ENCODE data around the gene PRLH. TPM values are rescaled to one million over a fixed set of nuclear protein-coding genes. Genes with fewer than 3 reads are reported as not detected.
"Not testable (repeated sequence)": the region's sequence is repeated elsewhere in the genome, so short reads cannot be mapped to it uniquely, and the experiment has no call there.

Gene PRLH
- total RNA-seq, 1 donor from 2014 or later = not detected

- no peak for DNase-seq
Observed at GRCh38 chr2:237583385-237584295, 17.3 kb downstream of the PRLH start.

DNA sequence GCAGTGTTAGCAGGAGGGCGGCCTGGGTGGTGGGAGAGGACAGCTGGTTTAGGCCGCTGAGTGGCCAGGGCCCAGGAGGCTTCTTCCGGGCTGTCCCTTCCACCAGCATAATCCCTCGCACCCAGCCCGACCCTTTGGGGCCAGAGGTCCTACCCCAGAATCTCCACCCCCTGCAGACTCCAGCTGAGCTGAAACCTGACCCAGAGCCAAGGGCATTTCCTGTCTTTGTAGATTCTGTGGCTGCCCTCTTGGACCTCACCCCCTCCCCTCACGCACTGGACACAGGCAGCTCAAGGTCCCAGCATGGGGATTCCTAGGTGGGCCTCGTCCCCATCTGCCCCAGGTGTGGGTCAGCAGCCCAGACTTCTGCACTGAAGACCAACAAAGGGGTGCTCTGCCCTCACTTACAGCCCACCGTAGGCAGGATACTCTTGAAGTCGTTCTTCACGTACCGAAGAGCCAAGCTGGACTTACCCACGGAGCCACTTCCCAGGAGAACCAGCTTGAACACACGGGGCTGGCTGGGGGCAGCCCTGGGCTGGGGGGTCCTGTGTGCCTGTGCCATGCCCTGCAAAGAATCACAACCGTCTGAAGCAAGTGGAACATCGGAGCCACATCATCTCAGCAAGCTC is 19.3 kb downstream of the PRLH start:
- DNase-seq = no peak

DNA sequence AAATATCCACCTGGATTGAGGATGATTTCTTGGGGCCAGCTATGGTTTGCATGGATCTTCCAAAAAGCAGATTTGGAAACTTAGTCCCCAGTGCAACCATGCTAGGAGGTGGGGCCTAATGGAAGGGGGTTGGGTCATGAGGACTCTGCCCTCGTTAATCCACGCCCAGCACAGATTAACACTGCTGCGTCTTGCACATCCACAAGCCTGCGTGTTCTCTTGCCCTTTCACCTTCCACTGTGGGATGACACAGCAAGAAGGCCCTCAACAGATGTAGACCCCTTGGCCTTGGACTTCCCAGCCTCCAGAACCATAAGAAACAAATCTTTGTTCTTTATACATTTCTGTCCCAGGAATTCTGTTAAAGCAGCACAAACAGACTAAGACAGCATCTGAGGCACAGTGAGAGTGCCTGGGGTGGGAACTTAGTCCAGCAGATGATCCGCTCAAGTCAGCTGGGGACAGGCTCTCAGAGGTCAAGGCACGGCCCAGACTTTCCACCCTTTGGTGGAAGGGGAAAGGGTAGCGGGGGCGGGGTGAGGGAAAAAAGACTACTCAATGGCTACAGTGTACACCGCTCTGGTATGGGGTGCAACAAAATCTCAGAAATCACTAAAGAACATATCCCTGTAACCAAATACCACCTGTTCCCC is 21.8 kb downstream of the PRLH start:
- DNase-seq = no peak

DNA sequence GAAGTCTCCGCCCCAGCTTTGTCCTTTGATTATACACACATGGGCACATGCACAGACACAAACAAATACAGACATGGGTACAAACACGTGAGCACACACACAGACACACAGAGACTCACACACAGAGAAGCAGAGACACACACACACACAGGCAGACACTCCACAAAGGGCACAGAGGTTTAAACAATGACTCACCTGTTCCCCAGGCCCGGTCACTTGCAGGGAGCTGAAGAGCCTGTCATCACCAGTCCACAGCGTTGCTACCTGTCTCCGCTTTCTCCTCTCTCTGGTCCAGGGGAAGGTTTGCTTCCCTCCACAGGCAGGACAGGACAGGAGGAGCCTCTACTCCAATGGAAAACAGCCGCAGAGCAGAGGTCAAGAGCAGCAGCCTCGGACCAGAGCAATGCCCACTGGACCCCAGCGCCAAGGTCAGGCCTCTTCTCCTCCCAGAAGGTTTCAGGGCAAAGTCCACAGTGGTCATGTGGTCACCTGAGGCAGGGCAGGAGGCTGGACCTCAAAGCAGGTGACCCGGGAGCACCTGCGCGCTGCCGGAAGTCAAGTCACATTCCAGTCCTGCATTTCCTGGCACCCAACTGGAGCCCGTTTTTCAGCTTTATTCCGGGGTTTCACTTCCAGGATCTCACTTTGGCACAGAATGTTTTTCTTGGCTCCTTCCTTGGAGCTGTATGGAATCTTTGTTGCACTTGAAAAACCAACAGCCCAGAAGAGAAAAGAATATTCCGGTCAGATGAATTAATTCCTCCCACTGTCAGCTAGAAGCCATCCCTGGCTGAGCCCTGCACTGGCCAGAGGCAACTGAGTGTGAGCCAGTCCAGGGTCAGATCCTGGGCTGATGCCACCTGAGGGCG is 24.1 kb downstream of the PRLH start, which contains the start of gene RAB17:
Gene RAB17, minus strand, starts transcription at position 463 of the 869 bp plus-strand sequence. CDS start 4,580 bp downstream, outside the sequence.
- no peak for DNase-seq

DNA sequence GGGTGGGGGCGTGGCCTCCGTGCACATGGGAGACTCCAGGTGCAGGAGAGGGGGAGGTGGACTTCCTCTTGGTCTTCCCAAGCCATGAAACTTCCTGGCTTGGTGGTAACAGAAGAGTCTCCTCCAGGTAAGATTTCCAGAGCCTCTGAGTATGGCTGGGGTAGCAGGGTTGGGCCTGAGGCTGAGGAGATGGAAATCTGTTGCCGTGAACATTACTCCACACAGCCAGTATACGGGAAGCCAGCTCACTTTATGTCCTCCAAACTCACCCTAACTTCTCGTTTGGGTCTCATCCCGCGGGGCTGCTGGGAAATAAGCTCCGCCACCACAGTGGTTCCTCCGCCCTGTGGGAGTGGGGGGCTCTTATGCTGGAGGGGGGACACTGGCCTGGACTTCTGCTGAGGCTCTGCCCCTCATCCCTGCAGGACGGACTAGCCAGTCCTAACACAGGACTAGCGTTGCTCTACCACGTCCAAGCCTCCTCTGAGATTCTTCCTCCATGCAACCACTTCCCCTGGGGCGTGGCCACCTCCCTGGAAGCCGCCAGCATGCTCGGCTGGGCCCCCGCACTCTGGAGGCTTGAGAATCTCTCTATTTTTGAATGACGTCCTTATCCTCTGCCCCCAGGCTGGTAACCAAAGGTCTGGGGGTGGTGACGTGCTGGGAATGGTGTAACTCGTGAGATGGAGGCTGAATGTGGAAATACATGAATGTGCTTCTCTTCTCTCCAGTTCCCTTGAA is 24.9 kb downstream of the PRLH start:
- no peak for DNase-seq

- DNase-seq = no peak
Observed at GRCh38 chr2:237592425-237592980, 26.1 kb downstream of the PRLH start.

DNA sequence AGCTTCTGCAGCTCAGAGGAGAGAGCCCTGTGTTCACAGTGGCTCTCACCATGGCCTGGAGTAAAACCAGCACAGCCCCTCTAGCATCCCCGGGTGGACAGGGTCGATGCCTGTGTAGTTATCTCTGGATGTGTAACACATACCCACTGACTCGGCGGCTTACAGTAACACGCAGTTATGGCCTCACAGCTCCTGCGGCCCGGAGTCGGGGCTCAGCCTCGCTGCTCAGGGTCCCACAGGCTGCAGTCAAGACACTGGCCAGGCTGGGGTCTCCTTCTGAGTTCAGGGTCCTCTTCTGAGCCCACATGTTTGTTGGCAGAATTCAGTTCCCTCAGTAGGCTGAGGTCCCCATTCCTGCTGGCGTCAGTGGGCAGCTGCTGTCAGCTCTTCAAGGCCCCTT is 26.7 kb downstream of the PRLH start:
- DNase-seq = no peak

- DNase-seq = no peak
Observed at GRCh38 chr2:237593596-237594320, 27.4 kb downstream of the PRLH start.

- DNase-seq = no peak
Observed at GRCh38 chr2:237594514-237594871, 28.1 kb downstream of the PRLH start.

- DNase-seq = not testable (repeated sequence)
Observed at GRCh38 chr2:237595829-237596519, 29.6 kb downstream of the PRLH start.

DNA sequence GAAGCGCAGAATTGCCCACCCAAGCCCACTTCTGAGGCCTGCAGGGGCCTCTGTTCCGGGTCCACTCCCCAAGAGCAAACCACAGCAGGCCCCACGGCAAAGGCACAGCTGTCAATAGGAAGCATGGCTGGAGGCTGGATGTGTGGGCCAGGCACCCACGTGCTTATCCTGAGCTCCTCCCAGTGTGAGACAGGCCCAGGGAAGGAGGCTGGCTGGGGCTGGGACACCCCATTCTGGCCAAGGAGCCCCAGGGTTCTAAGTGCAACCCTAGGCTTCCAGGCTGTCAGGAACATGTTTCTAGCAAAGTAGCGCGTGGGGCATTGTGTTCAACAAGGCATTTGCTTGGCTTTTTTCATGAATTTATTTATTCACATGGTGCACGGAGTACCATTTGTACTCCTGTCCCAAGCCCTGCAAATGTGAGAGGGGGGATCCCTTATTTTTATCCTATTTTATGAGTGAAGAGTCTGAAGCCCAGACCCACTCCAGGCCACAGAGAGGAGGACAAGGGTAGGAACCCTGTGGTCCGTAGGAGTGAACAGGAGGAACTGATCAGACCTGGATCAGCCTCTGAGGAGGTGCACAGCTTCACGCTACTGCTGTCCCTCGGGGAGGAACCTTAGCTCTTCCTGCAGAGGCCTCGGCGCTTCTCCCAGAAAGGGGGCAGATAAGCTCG is 30.3 kb downstream of the PRLH start:
- DNase-seq = no peak

GRCh38 chr2:237597196-237598145 is 31.1 kb downstream of the PRLH start:
- DNase-seq = no peak

DNA sequence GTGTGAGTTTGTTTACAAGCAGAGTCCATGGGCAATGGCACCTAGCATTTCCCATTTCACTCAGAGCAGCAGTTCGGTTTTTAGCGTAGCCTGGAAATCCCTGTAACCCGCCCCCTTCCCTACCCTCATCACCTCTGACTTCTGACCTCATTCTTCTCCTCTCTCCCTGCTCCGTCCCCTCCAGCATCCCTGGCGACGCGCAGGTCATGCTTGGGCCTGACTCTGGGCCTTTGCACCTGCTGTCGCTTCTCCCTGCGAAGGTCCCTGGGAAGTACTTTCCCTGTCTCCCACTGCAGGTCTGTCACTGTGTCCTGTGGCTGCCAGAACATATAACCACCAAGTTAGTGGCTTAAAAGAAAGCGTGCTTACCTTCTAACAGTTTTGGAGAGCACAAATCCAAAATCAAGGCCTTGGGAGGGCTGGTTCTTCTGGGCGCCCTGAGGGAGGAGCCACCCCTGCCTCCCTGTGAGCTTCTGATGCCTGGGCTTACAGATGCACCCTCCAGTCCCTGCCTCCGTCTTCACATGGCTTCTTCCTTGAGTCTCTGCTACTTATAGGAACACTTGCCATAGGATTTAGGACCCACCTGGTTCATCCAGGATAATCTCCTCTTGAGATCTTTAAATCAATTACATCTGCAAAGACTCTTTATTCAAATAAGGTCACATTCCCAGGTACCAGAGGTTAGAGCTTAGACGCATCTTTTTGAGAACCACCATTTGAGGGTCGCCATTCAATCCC is 32.3 kb downstream of the PRLH start:
- DNase-seq = no peak

- DNase-seq = no peak
Observed at GRCh38 chr2:237599465-237600110, 33.2 kb downstream of the PRLH start.

DNA sequence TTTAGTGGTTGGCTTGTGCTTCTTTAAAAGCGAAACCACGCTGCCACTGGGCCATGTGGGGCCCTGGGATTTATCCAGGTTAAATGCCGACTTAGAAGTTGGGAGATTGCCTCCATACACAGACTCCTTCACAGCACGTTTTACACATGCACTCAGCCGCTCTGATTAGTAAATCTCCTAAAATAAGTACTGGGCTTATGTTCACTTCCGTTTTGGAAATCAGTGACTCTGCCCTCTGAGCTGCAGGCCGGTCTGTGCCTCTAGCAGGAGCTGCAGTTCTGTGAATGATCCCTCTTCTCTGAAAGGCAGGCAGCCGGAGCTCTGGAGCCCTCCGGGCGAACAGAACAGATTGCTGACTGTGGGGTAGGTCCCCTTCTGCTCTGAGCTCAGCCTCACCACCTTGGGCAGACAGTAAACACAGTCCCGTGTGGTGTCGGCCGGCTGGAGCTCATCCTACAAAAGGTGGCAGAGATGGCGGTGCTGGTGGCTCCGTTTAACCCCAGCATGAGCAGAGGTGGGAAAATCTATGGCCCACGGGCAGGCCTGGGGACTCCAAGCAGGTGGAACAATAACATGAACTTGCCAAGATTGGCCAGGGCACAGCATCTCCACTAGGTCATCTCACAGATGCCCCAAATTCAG is 34.0 kb downstream of the PRLH start:
- peak; percentile 69 for DNase-seq

- DNase-seq = peak; percentile 50
Observed at GRCh38 chr2:237601453-237602116, 35.2 kb downstream of the PRLH start.

Measured in dermis blood vessel endothelial cell (primary cell).